ENCODE data around the gene KRTAP10-2. TPM values are rescaled to one million over a fixed set of nuclear protein-coding genes. Genes with fewer than 3 reads are reported as not detected.

KRTAP10-2 gene
- total RNA-seq, 1 experiment from 2014 or later: not detected

GRCh38 chr21:44531606-44532564 lies 19.4 kb downstream of the KRTAP10-2 start (continued):
- no peak for TF ChIP-seq TCF7L2 (IDR thresholded peaks at IDR 0.05; ENCODE audit: borderline replicate concordance, extremely low read depth, insufficient read depth, insufficient read length)

DNA sequence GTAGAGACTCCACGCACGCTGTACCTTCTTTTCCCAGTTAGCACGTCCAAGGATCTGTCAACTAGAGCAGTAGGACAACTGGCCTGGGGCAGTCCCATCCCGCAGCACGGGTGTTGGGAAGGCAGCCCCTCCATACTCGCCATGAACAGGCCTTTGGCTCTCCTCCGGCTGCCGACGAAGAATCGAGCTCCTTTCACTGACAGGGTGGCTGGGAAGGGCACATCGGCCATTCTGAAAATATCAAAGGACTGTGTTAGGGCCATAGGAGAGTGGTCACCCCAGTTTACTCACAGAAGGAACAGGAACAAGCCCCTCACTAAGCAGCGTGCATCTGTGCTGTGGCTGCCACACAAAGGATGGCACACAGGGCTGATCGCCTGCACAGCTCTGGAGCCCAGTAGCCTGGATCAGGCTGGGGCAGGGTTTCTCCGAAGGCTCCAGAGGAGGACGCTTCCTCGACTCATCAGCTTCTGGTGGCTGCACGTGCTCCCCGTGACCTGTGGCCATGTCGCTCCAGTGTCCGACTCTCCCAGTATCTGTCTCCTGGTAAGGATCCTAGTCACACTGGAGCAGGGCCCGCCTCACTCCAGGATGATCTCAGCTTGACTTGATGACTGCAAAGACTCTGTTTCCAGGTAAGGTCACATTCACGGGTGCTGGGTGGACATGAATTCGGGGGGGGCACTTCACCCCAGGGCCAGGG lies 20.3 kb downstream of the KRTAP10-2 start:
- POLR2A ChIA-PET: no interaction called here

More for the DNA sequence above, 20.3 kb downstream of the KRTAP10-2 start:
- no peaks in the 10 kb centered on the region for H3K79me2 ChIP-seq (ENCODE audit: insufficient read depth, low read length)
- no peak for ATAC-seq
- intact Hi-C loops (cut with micrococcal nuclease): no loop called here
- H3K4me2 ChIP-seq (ENCODE audit: low read length): no peak overlapping the region
- no peaks in the 10 kb centered on the region for H4K20me1 ChIP-seq (ENCODE audit: insufficient read depth)
- no peaks in the 10 kb centered on the region for H3K9me2 ChIP-seq (ENCODE audit: insufficient read depth)
- no peak overlapping the region for H2AFZ ChIP-seq (ENCODE audit: low read depth, low read length, poor library complexity, severe bottlenecking)
- BruUV-seq (replicated peaks): no TSS peak
- H3K36me3 ChIP-seq (ENCODE audit: control insufficient read depth in 1 of 2, insufficient read depth in 2 of 2, low read length in 2 of 2): no peaks in the 10 kb centered on the region
- DNase-seq (ENCODE audit: low read depth, low spot score): no peak
- TF ChIP-seq EGR1 (IDR thresholded peaks at IDR 0.05; ENCODE audit: low read depth): no peak
- TF ChIP-seq TCF7L2 (IDR thresholded peaks at IDR 0.05; ENCODE audit: borderline replicate concordance, extremely low read depth, insufficient read depth, insufficient read length): no peak
- TF ChIP-seq, protein P1, sequence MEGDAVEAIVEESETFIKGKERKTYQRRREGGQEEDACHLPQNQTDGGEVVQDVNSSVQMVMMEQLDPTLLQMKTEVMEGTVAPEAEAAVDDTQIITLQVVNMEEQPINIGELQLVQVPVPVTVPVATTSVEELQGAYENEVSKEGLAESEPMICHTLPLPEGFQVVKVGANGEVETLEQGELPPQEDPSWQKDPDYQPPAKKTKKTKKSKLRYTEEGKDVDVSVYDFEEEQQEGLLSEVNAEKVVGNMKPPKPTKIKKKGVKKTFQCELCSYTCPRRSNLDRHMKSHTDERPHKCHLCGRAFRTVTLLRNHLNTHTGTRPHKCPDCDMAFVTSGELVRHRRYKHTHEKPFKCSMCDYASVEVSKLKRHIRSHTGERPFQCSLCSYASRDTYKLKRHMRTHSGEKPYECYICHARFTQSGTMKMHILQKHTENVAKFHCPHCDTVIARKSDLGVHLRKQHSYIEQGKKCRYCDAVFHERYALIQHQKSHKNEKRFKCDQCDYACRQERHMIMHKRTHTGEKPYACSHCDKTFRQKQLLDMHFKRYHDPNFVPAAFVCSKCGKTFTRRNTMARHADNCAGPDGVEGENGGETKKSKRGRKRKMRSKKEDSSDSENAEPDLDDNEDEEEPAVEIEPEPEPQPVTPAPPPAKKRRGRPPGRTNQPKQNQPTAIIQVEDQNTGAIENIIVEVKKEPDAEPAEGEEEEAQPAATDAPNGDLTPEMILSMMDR (IDR thresholded peaks at IDR 0.05 in 2 of 3, conservative IDR thresholded peaks at IDR 0.05 in 1 of 3; ENCODE audit: borderline replicate concordance in 1 of 3, insufficient read depth in 1 of 3, low read depth in 2 of 3, low read length in 2 of 3): no peak
- H3K27me3 ChIP-seq (ENCODE audit: insufficient read depth, low read length): no peaks in the 10 kb centered on the region
- H3K4me1 ChIP-seq (ENCODE audit: control insufficient read depth in 1 of 2, insufficient read depth in 2 of 2, low read length in 2 of 2): no peaks in the 10 kb centered on the region
- ChIA-PET RAD21 (ENCODE audit: low non-redundant PET in 1 of 2, low total read pairs in 2 of 2, uncharacterized antibody in 2 of 2, unreplicated experiment in 2 of 2) (no interaction called here), CTCF (no interaction called here)
- H3K27ac ChIP-seq (ENCODE audit: low read depth, low read length): no peak overlapping the region
- no peak overlapping the region for H3K4me3 ChIP-seq (replicated peaks in 1 of 2; ENCODE audit: low read depth in 1 of 2, low read length in 2 of 2)
- no peak overlapping the region for H3K9ac ChIP-seq (ENCODE audit: low read length)
- H3K9me3 ChIP-seq (ENCODE audit: control insufficient read depth in 1 of 2, insufficient read depth in 1 of 2, low read depth in 1 of 2, low read length in 2 of 2): no peaks in the 10 kb centered on the region

Data from HCT116 (cell line).